OCI-LY7 (cell line): ENCODE data around the gene ZBTB16. TPM values are rescaled to one million over a fixed set of nuclear protein-coding genes. Genes with fewer than 3 reads are reported as not detected.

ENCODE experiments used
- BruUV-seq: library from RNA; stranded (reverse); fragments of 400-500 nt; replicated peaks from 2 replicates; lab custom pipeline; 2021; lab: Mats Ljungman, UMichigan
- CTCF ChIA-PET: fragments of 300-600 bp; sonication (Branson Sonifier 250); formaldehyde crosslinking; loops from one replicate; lab custom pipeline; 2022; ENCODE audit warnings: antibody characterized with exemption; ENCODE audit not compliant: unreplicated experiment; lab: Charles Lee
- POLR2A ChIA-PET: fragments of 300-600 bp; sonication (Branson Sonifier 250); formaldehyde crosslinking; loops from one replicate; lab custom pipeline; 2022; ENCODE audit warnings: antibody characterized with exemption; lab: Charles Lee
- DNase-seq: peaks from one replicate; pipeline ENCODE4 v3.0.0-alpha.2; 2015; ENCODE audit warnings: low spot score
- H2AFZ ChIP-seq: fragments of 200-600 bp; sonication (generic), shearing (Covaris generic); 2 replicates; pipeline ENCODE4 v1.6.1; 2014; ENCODE audit warnings: mild to moderate bottlenecking, antibody characterized with exemption, low read length, moderate library complexity
- H3K27ac ChIP-seq: fragments of 200-600 bp; sonication (generic); 2 replicates; pipeline ENCODE4 v1.5.1; 2014; ENCODE audit warnings: mixed run types, low read depth, mild to moderate bottlenecking, moderate library complexity, low read length, inconsistent platforms; ENCODE audit not compliant: poor library complexity, severe bottlenecking
- H3K36me3 ChIP-seq: fragments of 200-600 bp; sonication (generic); 2 replicates; pipeline ENCODE4 v1.6.1; 2014; ENCODE audit warnings: mild to moderate bottlenecking, antibody characterized with exemption, low read length, moderate library complexity, mixed read lengths; ENCODE audit not compliant: insufficient read depth
- H3K4me1 ChIP-seq: fragments of 200-600 bp; sonication (generic); 2 replicates; pipeline ENCODE4 v1.5.1; 2014; ENCODE audit warnings: mild to moderate bottlenecking, low read length; ENCODE audit not compliant: insufficient read depth, poor library complexity, severe bottlenecking
- H3K4me2 ChIP-seq: fragments of 200-600 bp; sonication (generic); 2 replicates; pipeline ENCODE4 v1.6.1; 2014; ENCODE audit warnings: mild to moderate bottlenecking, low read length
- H3K4me3 ChIP-seq: fragments of 200-600 bp; sonication (generic); 2 replicates; pipeline ENCODE4 v1.5.1; 2014; ENCODE audit warnings: mild to moderate bottlenecking, low read depth, low read length; ENCODE audit not compliant: poor library complexity, severe bottlenecking
- H3K79me2 ChIP-seq: fragments of 200-600 bp; sonication (generic); 2 replicates; pipeline ENCODE4 v1.6.1; 2016; ENCODE audit warnings: low read depth, mild to moderate bottlenecking, low read length, moderate library complexity, mixed read lengths; ENCODE audit not compliant: insufficient read depth
- H3K9me2 ChIP-seq: fragments of 200-600 bp; sonication (generic); 2 replicates; pipeline ENCODE4 v1.6.1; 2016; ENCODE audit warnings: mild to moderate bottlenecking, low read length, mixed read lengths; ENCODE audit not compliant: insufficient read depth
- H3K9me3 ChIP-seq: fragments of 200-600 bp; sonication (generic); 2 replicates; pipeline ENCODE4 v1.6.1; 2014; ENCODE audit warnings: mild to moderate bottlenecking, mixed run types, low read length, mixed read lengths
- H4K20me1 ChIP-seq: fragments of 200-600 bp; sonication (generic); 2 replicates; pipeline ENCODE4 v1.6.1; 2014; ENCODE audit warnings: mild to moderate bottlenecking, antibody characterized with exemption, low read length, moderate library complexity, mixed read lengths; ENCODE audit not compliant: insufficient read depth
- CTCF ChIP-seq: fragments of 200-600 bp; sonication (generic); conservative IDR thresholded peaks from 2 replicates; pipeline ENCODE4 v1.5.1; 2014; ENCODE audit warnings: mild to moderate bottlenecking, antibody characterized with exemption, low read length, moderate library complexity, mixed read lengths
- EZH2phosphoT487 ChIP-seq: fragments of 200-600 bp; sonication (generic); IDR thresholded peaks from 2 replicates; pipeline ENCODE4 v1.6.1; 2018; ENCODE audit warnings: low read depth, borderline replicate concordance, mild to moderate bottlenecking, mixed run types, antibody characterized with exemption, low read length, moderate library complexity, mixed read lengths
- intact Hi-C: fragments of 100-400 bp; cut with micrococcal nuclease; formaldehyde crosslinking; loops from one replicate; pipeline ENCODE4 v1.10.0; 2022; ENCODE audit not compliant: unreplicated experiment
- total RNA-seq, 2 experiments: library from RNA; depleted of rRNA in 1 of 2; stranded (reverse); fragments of >200 nt in 1 of 2; shearing (Covaris generic) in 1 of 2; gene quantifications; 2 replicates each; pipeline ENCODE4 v1.2.3, GENCODE V29; 2014 to 2022

The ZBTB16 gene
- total RNA-seq, 2 experiments from 2014 or later = not detected

- Histone ChIP-seq H3K4me2 (no peak overlapping the region), H3K9me3 (no peaks in the 10 kb centered on the region), H2AFZ (no peak overlapping the region), H4K20me1 (no peaks in the 10 kb centered on the region), H3K79me2 (no peaks in the 10 kb centered on the region), H3K36me3 (no peaks in the 10 kb centered on the region), H3K4me3 (no peak overlapping the region), H3K27ac (no peak overlapping the region), H3K9me2 (no peaks in the 10 kb centered on the region), H3K4me1 (no peaks in the 10 kb centered on the region)
- intact Hi-C loops = no loop called here
- POLR2A ChIA-PET = no interaction called here
- BruUV-seq = no TSS peak
- DNase-seq = no peak
- CTCF ChIA-PET = no interaction called here
- TF ChIP-seq EZH2phosphoT487 (no peak), CTCF (no peak)
These were observed 1.9 kb upstream of the ZBTB16 start for GRCh38 chr11:114057605-114058004.

- Histone ChIP-seq H3K4me2 (no peak overlapping the region), H2AFZ (no peak overlapping the region), H3K9me3 (no peaks in the 10 kb centered on the region), H3K79me2 (no peaks in the 10 kb centered on the region), H3K4me1 (no peaks in the 10 kb centered on the region), H3K9me2 (no peaks in the 10 kb centered on the region), H3K36me3 (no peaks in the 10 kb centered on the region), H3K4me3 (no peak overlapping the region), H3K27ac (no peak overlapping the region), H4K20me1 (no peaks in the 10 kb centered on the region)
- BruUV-seq = no TSS peak
- DNase-seq = no peak
- CTCF ChIA-PET = interaction anchor here (0.6 kb wide), 1 partner anchor 691 kb away, joined by 4 read pairs; no protein-coding TSS in a partner anchor
- TF ChIP-seq EZH2phosphoT487 (no peak), CTCF (no peak)
- intact Hi-C loops = no loop called here
- POLR2A ChIA-PET = no interaction called here
These were observed 1.3 kb upstream of the ZBTB16 start for GRCh38 chr11:114058026-114058706.

GRCh38 chr11:114058871-114059277 is 637 bp upstream of the ZBTB16 start:
- no TSS peak for BruUV-seq
- H3K9me3 ChIP-seq = no peaks in the 10 kb centered on the region
- no peak for DNase-seq
- H4K20me1 ChIP-seq = no peaks in the 10 kb centered on the region
- H3K9me2 ChIP-seq = no peaks in the 10 kb centered on the region
- H3K27ac ChIP-seq = no peak overlapping the region
- TF ChIP-seq CTCF (no peak), EZH2phosphoT487 (no peak)
- H2AFZ ChIP-seq = no peak overlapping the region
- H3K4me2 ChIP-seq = no peak overlapping the region
- no peaks in the 10 kb centered on the region for H3K36me3 ChIP-seq
- H3K79me2 ChIP-seq = no peaks in the 10 kb centered on the region
- POLR2A ChIA-PET = no interaction called here
- CTCF ChIA-PET = interaction anchor here (0.6 kb wide), 1 partner anchor 691 kb away, joined by 4 read pairs; no protein-coding TSS in a partner anchor
- intact Hi-C loops = no loop called here
- H3K4me1 ChIP-seq = no peaks in the 10 kb centered on the region
- H3K4me3 ChIP-seq = no peak overlapping the region
